Hematopoietic multipotent progenitor cell treated with erythropoietin and hydrocortisone succinate and interleukin-3 and kit ligand, for 17 days (in vitro differentiated cells): ENCODE data around the gene UGT3A1.

Source experiments
- DNase-seq: peaks from one replicate; pipeline ENCODE4 v3.0.0-alpha.2; 2015; ENCODE audit warnings: low spot score

The UGT3A1 gene

GRCh38 chr5:35908228-35908627 is 83.0 kb downstream of the UGT3A1 start:
- no peak for DNase-seq

- no peak for DNase-seq
These were observed 86.6 kb downstream of the UGT3A1 start for GRCh38 chr5:35904443-35905132.

DNA sequence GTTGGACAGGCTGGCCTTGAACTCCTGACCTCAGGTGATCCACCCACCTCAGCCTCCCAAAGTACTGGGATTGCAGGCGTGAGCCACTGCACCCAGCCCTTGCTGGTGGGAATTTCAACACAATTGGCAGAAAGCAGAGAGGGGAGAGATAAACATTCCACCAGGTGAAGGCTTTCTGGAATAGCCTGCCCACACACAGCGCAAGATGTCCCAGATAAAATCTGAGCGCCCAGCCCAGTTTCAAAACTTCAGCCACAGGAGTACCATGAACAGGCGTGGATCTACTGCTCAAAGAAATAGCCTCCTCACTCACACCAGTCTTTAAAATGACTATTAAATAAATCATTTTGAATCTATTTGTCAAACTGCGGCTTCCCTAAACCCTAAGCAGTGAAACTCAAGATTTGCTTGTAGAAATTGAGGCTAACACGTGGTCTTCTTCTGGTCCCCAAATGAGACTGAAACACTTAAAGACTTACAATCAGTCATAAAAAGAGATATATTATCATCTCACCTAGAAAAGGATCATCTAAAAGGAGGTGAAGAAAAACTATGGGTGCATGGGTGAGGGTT is 87.5 kb downstream of the UGT3A1 start:
- no peak for DNase-seq

DNA sequence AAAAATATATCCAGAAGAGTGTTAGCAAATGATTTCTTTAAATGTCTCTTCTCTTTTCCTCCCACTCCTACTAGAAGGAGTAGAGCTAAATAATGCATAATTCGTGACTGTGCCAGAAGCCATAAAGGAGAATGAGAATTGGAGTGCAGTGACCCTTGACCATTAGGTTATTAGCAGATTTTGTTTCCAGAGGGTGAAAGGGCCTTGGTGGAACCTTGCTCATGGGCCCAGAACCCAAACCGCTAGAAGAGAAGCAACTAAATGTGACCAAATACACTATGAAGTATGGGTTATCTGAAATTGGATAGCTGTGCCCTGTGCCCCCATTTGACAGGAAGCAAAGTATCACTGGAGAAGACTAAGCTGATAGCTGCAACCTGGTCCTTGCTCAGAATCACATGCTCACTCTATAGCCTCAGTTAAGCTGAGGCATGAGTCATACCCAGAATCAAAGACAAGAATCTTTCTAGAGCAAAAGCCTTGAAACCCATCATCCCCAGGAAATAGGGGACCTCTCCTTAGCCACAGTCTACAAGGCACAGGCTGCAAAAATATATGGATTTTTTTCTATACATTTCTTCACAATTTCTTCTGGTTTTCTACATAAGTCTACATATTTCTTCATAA is 89.0 kb downstream of the UGT3A1 start:
- no peak for DNase-seq
